HG02885 (cell line): ENCODE measurements around the gene ABCD3.
A peak's percentile ranks its signal among the peaks of the same experiment; 100 is the strongest.
"Not testable (repeated sequence)": the region's sequence is repeated elsewhere in the genome, so short reads cannot be mapped to it uniquely, and the experiment has no call there.

Experiments used
- ATAC-seq: cut with Tn5 transposase; IDR thresholded peaks from one replicate; pipeline ENCODE4 v1.9.1; 2021; ENCODE audit warnings: mild to moderate bottlenecking; ENCODE audit not compliant: unreplicated experiment, poor library complexity

The ABCD3 gene

DNA sequence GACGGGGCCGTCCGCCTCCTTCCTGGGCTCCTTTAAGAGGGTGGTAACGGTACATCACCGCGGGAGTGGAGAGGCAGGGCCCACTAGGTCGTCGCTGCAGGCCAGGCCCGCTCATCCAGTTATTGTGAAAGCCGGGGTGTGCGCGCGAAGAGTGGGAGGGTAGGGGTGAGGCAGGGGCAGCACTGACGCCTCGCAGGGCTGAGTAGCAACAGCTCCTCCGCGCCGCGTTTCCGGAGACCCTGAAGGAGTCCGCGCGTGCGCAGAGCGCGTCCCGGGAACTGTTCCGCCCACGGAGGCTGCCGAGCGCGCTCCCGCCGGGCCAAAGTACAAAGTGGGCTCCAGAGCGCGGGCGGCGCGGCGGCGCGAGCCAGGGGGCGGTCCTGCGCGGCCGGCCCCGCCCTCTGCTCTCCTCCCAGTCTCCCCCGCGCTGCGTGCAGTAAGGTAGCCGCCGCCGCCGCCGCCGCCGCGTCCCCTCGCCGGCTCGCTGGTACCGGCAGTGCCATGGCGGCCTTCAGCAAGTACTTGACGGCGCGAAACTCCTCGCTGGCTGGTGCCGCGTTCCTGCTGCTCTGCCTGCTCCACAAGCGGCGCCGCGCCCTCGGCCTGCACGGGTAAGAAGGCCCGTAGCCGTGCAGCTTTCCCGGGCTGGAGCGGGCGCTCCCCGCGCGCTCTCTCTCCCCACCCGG lies at the start of gene ABCD3:
ABCD3 (plus strand) TSS at position 412 of the 686 bp plus-strand sequence; CDS start at position 502, 90 bp downstream.
- peak; percentile 97 for ATAC-seq

DNA sequence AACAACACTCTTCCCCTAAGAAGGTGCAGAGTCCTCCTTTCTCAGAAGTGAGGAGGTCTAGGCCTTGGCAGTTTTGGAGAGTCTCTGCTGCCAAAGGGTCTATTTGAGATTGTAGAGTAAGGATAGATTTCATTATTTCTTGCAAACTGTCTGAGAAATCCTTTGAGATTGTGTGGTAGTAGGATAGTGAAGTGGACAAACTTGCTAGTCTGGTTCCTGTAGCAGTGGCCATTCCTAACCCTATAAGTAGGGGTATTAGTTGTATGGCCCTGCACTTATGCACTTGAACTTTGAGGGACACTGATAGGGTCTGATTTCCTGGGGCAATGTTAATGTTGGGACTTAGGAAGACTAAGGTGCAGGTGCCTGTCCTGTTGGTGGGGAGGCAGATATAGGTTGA lies 45.4 kb upstream of the ABCD3 start:
- ATAC-seq = not testable (repeated sequence)

DNA sequence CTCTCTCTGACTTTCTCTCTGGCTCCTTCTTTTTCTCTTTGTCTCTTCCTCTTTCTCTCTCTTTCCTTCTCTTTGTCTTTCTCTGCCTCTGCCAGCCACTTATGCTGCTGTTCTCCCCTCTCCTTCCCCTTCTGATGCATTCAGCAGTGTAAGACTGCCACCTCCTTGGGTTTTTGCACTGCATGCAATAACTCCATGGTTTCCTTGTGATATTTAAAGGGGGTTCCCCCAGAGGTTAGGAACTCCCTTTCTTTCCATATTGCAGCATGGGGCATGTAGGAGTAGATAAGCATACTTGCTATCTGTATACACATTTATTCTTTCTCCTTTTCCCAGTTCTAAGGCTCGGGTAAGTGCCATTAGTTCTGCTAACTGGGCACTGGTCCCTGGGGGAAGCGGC lies 44.9 kb upstream of the ABCD3 start:
- ATAC-seq = not testable (repeated sequence)

DNA sequence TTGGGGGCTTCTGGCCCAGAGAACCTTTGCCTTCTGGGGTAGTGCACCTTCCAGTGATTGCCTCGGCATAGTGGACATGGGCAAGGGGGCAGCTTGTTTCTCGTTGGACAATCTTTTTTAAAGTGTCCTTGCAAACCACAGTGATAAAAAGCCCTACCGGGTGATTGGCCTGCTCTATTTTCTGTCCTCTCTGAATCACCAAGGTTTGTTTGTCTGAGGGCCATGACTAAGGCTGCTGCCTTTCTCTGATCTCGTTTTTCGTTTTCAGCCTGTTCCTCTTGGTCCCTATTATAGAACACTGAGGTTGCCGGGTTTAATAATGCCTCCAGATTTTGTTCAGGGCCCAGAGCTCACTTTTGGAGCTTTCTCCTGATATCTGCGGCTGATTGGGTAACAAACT lies 42.5 kb upstream of the ABCD3 start:
- ATAC-seq = not testable (repeated sequence)

DNA sequence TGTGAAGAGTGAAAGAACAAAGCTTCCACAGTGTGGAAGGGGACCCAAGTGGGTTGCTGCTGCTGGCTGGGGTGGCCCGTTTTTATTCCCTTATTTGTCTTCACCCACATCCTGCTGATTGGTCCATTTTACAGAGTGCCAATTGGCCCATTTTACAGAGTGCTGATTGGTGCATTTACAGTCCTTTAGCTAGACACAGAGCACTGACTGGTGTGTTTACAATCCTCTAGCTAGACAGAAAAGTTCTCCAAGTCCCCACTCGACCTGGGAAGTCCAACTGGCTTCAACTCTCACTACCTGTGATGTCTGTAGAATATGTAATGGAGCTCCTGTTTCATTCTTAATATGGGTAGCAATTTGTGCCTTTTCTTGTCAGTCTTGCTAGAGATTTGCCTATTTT lies 39.7 kb upstream of the ABCD3 start:
- not testable (repeated sequence) for ATAC-seq

DNA sequence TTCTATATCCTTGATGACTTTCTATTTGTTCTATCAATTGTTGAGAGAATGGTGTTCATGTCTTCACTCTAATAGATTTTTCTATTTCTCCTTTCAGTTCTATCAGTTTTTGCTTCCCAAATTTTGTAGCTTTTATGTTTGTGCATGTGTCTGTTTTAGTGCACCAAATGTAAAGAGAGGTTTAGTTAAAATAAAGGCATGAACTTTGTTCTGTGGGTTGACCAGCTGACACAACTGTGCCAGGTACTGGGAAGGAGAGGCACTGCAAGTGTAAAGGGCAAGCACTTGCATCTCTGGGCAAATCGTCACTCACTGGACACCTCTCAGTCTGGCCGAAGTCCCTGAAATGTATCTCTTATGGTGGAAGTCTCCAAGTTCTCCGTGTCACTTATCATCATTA lies 38.6 kb upstream of the ABCD3 start:
- ATAC-seq = no peak

DNA sequence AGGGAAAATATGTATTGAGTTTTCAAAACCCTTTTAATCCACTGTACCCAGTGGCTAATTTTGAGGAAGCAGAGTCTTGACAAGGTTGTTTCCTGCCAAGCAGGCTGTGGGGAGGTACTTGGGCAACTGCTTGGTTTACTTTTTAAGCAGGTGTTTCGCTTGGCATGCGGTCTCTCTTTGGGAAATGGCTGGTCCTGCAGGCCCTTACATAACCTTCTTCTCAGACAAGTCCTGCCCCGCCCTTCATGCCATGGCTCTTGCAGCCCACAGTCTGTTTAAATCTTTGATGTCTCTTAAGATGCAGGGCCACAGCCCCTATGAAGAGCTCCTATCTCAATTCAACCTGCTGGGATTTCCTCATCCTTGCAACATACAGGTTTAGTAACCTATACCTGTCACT lies 36.0 kb upstream of the ABCD3 start:
- ATAC-seq = no peak

DNA sequence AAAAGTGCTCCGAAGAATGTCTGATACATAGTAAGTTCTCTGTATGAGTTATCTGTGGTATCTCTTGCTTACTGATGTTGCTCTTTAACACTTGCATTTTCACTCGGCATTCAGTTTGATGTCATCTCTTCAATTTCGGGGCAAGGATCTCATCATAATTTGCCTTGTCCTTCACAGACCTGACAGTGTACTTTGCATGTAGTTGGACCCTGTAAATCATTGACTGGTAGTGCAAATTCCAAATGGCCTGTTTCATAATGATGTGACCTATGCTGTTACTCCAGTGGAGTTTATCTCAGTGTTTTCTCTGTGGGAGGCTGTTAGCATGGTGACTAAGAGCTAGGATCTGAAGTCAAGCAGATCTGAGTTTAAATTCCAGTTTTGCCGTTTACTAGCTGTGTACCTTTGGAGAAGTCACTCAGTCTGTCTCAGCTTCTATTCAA lies 34.2 kb upstream of the ABCD3 start:
- peak; percentile 68 for ATAC-seq

DNA sequence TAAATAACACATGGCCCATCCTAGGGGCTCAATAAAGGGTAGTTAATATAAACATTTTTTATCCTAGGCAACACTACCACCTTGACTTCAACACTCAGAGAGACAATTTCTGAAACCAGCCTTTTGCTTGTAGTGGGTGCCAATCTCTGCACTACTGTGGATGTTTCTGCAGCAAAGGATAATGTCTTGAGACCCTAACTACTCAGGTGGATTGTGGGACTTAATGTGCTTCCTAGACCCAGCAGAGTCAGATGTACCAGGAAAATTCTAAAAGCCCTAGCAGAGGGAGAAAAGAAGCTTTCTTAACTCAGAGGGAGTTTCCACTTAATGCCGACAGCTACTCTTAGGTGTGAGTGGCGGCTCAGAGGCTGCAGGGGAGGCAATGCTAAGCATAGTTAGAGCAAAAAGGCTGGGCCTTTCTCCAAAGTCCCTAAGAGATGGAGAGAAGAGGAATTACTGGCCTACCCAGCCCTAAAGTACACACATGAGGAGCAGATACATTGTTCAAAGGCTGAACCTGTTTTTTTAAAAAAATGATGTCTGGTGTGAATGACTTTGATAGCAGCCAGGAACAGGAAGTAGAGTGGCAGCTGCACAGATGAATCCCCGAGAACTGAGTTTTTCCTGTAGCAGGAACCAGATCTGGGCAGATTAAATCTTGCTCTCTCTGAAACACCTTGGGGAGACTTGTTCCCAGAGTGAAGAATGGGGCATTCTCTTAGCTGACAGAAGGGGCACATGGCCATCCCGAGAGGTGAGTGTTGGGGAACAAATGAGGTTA lies 33.5 kb upstream of the ABCD3 start:
- peak; percentile 46 for ATAC-seq

DNA sequence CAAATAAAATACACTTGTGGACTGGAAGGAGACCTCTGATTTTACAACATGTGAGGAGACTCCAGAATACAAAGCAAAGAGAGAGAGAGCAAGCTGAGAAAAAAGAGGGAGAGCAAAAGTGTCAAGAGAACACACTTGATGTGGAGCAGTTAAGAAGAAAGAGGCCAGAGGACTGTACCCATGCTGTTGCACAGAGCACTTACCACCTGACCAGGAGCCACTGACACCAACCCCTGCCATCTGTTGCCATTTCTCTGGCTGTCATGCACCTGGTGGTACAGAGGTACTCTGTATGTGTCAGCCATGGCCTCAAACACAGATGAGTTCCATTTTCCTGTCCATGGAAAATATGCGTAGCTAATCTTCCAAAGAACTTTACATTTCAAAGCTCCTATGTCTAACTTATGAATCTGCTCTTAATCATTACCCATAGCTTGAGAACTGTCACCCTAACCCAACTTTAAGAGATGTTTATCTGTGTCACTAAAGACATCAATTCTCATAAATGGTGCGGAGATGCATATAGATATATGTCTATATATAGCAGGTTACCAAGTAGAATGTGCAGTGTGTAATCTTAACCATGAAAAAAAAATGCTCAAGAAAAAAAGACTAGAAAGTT lies 32.8 kb upstream of the ABCD3 start:
- ATAC-seq = no peak

DNA sequence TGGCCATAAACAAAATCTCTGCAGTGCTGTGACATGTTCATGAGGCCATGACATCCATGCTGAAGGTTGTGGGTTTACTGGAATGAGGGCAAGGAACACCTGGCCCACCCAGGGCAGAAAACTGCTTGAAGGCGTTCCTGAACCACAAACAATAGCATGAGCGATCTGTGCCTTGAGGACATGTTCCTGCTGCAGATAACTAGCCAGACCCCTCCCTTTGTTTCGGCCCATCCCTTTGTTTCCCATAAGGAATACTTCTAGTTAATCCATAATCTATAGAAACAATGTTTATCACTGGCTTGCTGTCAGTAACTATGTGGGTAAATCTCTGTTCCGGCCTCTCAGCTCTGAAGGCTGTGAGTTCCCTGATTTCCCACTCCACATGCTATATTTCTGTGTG lies 28.9 kb upstream of the ABCD3 start:
- ATAC-seq = no peak

DNA sequence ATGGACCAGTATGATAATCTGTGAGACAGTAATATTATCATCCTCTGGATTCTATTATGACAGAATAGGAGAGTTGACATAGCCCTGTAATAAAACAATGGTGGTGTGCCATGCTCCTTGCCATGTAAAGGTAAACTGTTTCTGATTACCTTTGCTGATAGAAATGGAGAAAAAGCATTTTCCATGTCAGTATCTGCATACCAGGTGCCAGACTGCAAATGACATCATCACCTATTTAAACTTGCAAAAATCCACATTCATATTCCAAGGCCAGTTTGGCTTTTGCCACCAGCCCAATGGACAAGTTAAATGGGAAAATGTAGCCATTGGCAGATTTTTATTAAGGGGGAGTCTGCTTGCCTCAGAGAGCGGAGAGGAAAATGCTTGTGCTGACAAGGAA lies 23.9 kb upstream of the ABCD3 start:
- no peak for ATAC-seq

DNA sequence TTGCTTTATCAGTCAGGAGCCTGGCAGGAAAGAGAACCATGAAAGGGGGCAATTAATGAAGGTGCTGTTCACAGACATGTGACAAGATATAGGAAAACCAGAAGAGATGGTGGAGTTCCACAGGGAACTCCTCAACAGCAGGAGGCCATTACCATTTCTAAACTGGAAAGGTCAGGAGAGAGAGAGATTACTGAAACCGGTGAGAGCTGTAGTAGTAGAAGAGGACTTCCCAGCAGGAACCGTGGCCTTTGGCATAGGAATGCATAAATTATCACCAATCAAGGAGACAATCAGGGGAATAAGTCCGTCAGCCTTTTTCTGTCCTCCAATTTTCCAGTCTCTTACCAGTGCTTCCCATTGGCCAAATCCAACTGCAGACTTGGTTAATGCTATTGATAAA lies 23.0 kb upstream of the ABCD3 start:
- no peak for ATAC-seq

DNA sequence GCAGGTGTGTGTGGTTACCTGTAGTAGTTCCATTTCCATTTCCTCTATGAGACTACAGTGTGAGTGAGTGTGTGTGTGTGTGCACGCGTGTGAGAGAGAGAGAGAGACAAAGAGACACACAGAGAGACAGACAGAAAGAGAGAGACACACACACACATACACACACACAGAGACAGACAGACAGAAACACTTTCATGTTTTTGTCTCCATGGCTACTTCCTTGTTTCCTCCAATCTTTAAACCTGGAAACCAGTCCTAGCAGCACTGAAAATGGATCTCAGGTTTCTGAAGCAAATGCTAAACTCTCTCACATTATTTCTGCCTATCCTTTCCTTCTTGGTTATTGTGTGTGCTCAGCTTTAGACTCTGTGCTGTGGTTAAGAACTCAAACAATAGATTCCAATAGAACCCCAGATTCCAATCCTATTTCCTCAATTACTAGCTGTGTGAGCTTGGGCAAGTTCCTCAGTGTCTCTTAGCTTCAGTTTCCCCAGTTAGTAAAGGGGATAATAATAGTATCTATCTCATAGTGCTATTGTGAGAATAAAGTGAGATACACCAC lies 22.4 kb upstream of the ABCD3 start:
- no peak for ATAC-seq

DNA sequence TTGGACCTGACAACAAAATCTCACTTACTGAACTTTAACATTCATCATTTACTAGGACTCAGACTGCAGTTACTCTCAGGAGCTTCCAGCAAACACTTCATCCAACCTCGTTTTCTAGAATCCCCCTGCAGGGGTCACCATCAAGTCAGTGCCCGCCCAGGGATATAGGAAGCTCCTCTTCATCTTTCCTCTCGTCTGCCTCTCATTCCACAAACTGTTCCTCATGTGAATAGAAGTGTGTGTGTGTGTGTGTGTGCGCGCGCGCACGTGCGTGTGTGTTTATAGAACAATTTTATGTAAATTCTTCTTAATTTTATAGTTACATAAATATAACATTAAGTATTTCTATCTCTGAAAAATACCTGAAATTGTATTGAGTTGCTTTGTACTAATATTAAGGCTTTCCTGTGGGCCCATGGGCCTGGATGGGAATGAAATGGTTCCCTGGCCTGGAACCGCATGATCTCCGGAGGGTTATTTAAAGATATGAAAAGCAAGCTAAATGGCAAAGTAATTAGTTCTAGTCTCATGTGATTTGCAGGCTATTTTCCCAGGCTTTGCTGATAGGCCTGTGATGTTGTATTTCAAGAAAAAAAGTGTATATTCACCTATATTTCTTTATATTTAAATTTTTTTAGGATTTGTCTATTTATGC lies 21.7 kb upstream of the ABCD3 start:
- ATAC-seq = no peak

DNA sequence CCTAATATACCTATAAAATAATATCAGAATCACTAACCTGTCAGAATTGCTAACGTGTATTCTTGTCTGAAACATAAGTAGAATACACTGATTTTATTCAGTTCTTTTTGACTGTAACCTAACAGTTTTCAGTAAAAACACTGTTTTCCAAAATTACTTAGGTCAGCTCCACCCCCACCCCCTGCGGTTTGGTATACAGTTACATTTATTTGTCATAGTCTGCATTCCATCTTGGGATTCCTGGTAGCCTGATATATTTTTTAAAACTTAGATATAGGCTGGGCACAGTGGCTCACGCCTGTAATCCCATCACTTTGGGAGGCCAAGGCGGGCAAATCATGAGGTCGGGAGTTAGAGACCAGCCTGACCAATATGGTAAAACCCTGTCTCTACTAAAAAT lies 19.8 kb upstream of the ABCD3 start:
- ATAC-seq = no peak

DNA sequence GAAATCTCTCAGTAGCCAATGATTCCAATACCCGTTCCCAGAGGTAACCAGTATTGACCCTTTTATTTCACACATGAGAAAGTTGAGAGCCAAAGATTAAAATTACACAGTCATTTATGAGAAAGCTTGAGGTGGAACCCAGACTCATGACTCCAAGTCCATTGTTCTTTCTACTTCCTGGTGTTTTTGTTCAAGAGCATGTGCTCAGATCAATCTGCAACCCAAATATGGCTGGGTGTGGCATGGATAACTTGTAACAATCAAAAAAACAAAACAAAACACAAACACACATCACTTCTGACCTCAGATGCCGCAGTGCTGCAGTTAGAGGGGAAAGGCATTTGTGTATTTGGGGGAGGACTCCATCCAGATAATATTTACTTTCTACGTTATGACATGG lies 18.7 kb upstream of the ABCD3 start:
- ATAC-seq = no peak

DNA sequence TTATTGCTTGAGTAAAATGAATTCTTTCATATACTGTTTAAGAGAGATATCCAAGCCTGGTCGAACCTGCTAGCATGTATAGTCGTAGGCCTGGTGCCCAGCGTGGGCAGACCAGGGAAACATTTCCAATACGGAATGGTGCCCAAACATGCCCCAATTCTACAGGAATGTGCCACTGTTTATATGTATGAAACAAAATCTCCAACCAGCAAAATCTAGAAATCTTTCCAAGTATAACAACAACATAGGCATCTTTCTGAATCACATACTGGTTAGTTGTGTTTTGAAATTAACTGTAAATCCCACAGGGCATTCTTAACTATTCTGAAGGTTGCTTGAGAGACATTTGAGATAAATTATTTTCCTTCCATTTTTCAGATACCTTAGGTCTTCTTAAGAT lies 17.0 kb upstream of the ABCD3 start:
- no peak for ATAC-seq

DNA sequence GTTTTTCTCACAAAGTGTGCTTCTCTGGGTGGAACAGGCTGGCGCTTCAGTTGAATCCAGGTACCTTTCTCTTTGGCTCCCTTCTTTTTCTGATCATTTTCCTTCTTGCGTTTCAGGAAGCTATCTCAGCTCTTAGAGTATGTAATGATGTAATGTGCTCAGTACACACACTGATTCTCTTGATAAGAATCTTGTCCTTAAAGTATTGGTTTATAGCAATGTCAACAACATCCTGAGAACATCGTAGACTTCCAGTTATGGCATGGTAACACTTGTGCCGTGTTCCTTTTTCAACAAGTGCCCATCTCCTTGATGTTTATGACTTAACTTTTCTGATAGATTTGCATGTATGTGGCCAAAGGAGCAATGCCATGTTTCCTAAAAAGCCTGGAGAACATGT lies 11.7 kb upstream of the ABCD3 start:
- ATAC-seq = no peak

DNA sequence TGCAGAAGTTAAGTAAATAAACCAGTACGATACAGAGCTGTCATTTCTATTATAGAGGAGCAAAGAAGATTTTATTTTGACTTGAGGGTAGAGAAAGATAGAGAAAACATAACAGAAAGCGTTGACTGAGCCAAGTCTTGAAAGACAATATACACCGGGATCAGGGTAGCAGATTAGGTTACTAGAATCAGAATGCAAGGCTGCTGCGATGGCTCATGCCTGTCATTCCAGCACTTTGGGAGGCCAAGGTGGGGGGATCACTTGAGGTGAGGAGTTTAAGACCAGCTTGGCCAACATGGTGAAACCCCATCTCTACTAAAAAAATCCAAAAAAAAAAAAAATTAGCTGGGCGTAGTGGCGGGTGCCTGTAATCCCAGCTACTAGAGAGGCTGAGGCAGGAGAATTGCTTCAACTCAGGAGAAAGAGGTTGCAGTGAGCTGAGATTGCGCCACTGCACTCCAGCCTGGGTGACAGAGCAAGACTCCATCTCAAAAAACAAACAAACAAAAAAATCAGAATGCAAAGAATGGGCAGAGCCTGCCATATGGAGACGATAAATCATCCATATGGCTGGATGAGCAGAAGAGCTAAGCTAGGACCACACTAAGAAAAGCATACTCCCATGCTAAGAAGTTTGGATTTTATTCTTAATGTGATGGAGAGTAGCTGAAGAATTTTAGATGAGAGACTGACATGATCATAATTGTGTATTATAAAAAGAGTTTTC lies 9.9 kb upstream of the ABCD3 start:
- no peak for ATAC-seq
